ENCODE measurements around the gene LMO2. TPM values are rescaled to one million over a fixed set of nuclear protein-coding genes. Genes with fewer than 3 reads are reported as not detected.

Gene LMO2
- total and polyA plus RNA-seq, 2 donors (not counting 3 experiments of a cell fraction or from before 2014, with no cell fraction given), result 60.4 to 66.8 TPM

DNA sequence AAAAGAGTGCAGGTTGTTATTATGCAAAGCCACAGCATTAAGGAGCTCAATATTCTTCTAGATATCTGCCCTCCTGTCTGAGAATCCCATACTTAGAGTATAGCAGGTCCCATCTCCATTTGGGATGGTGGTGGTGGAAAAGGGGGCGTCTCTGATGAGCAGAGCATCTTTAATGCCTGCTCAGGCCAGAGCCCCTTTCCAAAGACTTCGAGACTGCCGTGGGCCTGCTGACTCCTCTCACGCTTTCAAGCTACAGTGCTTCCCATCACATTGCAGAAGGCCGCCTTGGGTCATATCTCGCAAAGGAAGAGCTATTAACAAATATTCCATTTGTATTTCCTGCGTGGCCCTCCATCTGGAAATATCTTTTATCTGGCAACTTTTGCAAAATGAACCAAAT, 10.9 kb downstream of the LMO2 start:
- H2AFZ ChIP-seq (ENCODE audit: low read depth, low read length), result no peak overlapping the region
- H3K9me3 ChIP-seq (replicated peaks; ENCODE audit: control insufficient read depth, insufficient read depth, low read length), result no peaks in the 10 kb centered on the region
- no peak overlapping the region for H3K4me2 ChIP-seq (ENCODE audit: insufficient read depth, low read length)
- no peaks in the 10 kb centered on the region for H3K4me1 ChIP-seq (ENCODE audit: control insufficient read depth, extremely low read depth, insufficient read depth, low read length)
- no peaks in the 10 kb centered on the region for H3K79me2 ChIP-seq (ENCODE audit: control insufficient read depth, insufficient read depth, low read length)
- BruUV-seq (replicated peaks), result no TSS peak
- H3K36me3 ChIP-seq (ENCODE audit: control insufficient read depth in 2 of 2, extremely low read depth in 1 of 2, insufficient read depth in 2 of 2, low read length in 2 of 2), result no peaks in the 10 kb centered on the region
- TF ChIP-seq JUN (IDR thresholded peaks at IDR 0.05; ENCODE audit: borderline replicate concordance, insufficient read depth, insufficient read length, low read depth), result no peak
- no peak for TF ChIP-seq POLR2AphosphoS5 (IDR thresholded peaks at IDR 0.05; ENCODE audit: insufficient read depth, low read depth, low read length)
- TF ChIP-seq, protein P1, sequence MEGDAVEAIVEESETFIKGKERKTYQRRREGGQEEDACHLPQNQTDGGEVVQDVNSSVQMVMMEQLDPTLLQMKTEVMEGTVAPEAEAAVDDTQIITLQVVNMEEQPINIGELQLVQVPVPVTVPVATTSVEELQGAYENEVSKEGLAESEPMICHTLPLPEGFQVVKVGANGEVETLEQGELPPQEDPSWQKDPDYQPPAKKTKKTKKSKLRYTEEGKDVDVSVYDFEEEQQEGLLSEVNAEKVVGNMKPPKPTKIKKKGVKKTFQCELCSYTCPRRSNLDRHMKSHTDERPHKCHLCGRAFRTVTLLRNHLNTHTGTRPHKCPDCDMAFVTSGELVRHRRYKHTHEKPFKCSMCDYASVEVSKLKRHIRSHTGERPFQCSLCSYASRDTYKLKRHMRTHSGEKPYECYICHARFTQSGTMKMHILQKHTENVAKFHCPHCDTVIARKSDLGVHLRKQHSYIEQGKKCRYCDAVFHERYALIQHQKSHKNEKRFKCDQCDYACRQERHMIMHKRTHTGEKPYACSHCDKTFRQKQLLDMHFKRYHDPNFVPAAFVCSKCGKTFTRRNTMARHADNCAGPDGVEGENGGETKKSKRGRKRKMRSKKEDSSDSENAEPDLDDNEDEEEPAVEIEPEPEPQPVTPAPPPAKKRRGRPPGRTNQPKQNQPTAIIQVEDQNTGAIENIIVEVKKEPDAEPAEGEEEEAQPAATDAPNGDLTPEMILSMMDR (IDR thresholded peaks at IDR 0.05; ENCODE audit: extremely low read depth in 1 of 2, insufficient read depth in 1 of 2, low read depth in 1 of 2, low read length in 2 of 2), result no peak
- TF ChIP-seq FOS (IDR thresholded peaks at IDR 0.05; ENCODE audit: borderline replicate concordance, insufficient read depth, low read length), result no peak
- TF ChIP-seq GATA2 (IDR thresholded peaks at IDR 0.05; ENCODE audit: insufficient read depth, insufficient read length, low read depth, low read length), result no peak
- TF ChIP-seq POLR2A (IDR thresholded peaks at IDR 0.05; ENCODE audit: low read depth, low read length), result no peak
- no peak for TF ChIP-seq MYC (IDR thresholded peaks at IDR 0.05; ENCODE audit: low read depth, low read length)
- H3K4me3 ChIP-seq (replicated peaks in 1 of 3; ENCODE audit: insufficient read depth in 1 of 3, low read depth in 1 of 3, low read length in 3 of 3), result no peak overlapping the region
- ChIA-PET CTCF (interaction anchor here (0.8 to 1.5 kb wide), 6 partner anchors 10 to 90 kb away, joined by 3 to 5 read pairs (median 3); no protein-coding TSS in a partner anchor), POLR2A (no interaction called here)
- no peak for DNase-seq (ENCODE audit: low read depth, low spot score)
- no peak for FAIRE-seq
- H4K20me1 ChIP-seq (replicated peaks; ENCODE audit: control insufficient read depth, extremely low read depth, insufficient read depth, low read length), result no peaks in the 10 kb centered on the region
- dilution Hi-C loops (cut with MboI; ENCODE audit: extremely low pct_ligation_motif_present, low sequenced_read_pairs) (no loop called here), intact Hi-C loops (cut with micrococcal nuclease) (no loop called here)
- no peak overlapping the region for H3K27ac ChIP-seq (ENCODE audit: insufficient read depth, low read depth, low read length)
- H3K27me3 ChIP-seq (ENCODE audit: control insufficient read depth in 2 of 2, insufficient read depth in 2 of 2, low read length in 2 of 2), result peaks cover 18 to 37% of the 10 kb centered on the region in 2 experiments
- no peak overlapping the region for H3K9ac ChIP-seq (replicated peaks; ENCODE audit: extremely low read depth, insufficient read depth, low read length)
- H3K9me1 ChIP-seq (replicated peaks; ENCODE audit: control insufficient read depth, extremely low read depth, insufficient read depth, low read length), result no peaks in the 10 kb centered on the region

Data from endothelial cell of umbilical vein (primary cell).